ENCODE data around the gene ATF6.

The ATF6 gene

DNA sequence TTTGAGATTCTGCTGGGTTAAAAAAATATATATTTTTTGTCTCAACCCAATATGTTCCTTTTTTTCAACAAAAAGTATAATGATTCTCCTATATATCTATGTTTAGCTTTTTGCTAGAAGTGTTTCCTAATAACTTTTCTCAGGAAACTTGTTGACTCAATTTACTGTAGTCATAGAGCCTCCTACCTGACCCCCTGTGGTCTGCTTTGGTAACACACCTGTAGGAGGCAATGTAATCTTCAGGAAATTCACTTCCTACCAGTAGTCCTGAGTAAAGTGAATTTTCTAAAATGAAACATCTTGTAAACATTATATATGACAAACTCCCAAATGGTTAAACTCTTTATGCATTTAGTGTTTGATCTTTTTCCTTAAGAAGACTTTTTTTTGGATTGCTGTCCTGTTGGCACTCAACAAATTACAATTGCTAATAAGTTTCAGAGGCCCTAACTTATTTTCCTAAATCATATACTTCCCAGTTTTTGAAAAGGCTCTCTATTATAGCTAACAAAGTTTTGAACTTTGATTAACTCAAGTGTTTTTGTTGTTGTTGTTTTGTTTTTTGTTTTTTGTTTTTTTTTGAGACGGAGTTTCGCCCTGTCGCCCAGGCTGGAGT is 139.3 kb downstream of the ATF6 start:
- no peak for DNase-seq

DNA sequence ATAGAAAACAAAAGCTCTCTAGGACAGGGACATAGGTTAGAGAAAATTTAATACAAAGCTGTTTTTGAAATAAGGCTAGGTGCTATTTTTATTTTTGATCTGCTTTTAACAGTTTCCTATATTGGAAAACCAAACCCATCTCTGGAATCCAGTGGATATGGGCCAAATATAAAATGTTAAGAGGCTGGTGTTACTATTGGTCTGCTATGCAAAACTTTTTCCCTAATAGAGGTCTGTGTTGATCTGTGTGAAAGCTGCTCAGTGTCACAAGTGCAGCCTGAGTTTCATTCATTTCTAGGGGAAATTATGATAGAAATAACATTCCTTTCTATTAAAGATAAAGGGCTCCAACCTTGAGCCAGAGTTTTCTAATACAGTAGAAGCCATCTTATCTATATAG is 141.1 kb downstream of the ATF6 start:
- DNase-seq, result no peak

DNA sequence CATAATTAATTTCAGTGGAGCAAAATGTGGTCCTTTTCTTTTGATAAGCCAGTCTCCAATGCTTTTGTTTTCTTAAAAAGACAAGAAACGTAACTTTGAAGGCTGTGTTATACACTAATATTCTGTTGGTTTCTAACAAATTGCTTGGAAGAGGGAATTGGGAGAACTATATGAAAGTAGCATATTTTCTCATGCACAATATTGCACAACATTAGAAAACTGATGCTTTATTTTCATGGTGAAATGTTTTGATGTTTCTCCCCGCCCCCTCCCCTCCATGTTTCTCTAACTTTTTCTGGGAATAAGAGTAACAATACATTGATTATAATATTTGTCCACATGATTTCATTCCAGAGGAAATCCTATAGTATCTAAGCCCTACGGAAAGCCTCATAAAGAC is 142.1 kb downstream of the ATF6 start:
- DNase-seq, result no peak

DNA sequence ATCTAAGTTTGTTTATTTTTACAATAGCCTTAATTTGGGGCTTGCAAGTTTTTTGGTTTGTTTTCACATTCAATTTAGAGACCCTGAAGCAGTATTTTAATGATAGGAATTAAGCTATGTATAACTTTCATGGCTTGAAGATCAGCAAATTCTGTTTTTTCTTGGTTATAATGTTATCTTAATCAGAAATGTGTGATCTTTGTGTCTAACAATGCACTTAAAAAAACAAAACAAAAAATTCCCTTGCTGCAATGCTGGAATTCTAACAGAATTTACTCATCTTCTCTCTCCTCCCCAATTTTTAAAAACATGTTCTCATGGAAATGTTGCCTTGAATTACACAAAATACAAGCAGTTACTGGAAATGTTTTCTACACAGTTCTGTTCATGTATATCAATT is 144.5 kb downstream of the ATF6 start:
- DNase-seq, result no peak

DNA sequence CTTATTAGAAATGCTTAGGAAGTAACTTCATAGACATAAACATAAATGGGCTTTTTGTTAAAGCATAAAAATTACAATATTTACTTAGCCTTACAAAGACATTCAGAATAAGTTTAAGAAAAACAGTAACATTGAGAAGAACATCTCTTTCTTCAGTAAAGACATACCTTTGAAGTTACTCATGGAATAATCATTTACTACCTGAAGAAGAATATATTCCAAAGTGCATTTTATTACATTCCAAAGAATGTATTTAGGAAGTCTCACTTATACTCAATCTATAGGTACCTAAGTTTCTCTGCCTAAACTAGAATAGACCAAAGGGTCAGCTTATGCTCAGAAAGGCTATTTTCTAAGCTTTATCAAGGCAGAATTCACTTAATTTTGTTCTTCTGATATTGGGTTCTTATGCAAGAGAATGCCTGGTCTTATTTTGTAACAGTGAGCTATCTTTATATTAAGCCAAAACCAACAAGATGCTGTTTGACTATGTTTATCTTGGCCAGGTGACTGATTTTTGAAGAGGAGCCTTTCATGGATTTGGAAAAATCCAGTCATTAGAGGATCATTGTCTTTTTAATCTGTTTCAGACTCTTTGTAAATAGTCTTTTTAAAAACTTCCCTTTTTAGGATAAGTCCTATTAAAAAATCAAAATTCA is 147.5 kb downstream of the ATF6 start:
- DNase-seq, result no peak

DNA sequence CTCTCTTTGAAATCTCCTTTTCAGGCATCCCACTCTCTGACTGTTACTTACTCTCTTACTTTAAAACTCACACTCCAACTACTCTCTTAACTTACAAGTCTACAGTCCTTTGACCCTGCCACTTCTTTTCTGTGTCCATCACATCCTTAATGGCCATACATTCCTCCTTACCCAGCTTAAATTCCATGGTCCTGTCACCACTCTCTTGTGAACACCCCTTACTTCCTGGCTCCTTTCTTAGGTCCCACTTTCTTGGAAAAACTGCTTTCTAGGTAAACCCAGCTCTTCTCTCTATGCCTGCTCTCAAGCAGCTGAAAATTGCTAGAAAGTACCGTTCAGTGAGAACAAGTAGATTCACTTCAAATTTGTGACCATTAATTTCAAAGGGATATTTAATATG is 148.5 kb downstream of the ATF6 start:
- no peak for DNase-seq

DNA sequence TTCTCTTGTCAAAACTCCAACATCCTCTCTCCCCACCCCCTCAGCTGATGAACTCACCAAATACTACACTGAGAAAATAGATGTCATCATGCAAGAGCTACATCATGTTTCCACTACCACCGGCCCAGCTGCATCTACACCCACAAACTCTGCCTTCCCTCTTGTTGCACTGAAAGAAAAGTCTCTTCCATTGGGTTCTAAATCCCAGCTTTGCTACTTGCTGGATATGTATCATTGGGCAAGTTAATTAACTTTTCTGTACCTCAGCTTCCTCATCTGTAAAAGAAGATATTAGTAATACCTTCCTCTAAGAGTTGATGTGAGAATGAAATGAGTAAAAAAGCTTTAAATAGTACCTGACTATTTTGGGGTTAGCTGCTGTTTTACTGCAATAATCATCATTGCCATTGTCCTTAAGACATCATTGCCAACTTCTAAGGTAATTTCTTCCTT is 149.0 kb downstream of the ATF6 start:
- DNase-seq, result no peak

DNA sequence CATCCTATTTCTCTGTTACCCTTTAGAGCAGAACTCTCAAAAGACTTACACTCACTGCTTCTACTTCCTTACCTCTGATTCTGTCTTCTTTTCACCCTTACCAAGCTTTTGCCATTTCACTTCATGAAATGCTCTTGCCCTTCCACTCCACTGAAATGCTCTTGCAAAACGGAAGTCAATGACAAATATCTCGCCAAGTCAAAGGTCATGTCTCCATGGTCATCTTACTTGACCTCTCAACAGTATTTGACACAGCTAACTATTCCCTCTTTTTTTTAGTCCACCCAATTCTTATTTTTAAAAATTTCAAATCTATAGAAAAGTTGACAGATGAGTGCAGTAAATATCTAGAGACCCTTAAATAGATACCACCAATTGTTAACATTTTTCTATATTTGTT is 149.9 kb downstream of the ATF6 start:
- no peak for DNase-seq

DNA sequence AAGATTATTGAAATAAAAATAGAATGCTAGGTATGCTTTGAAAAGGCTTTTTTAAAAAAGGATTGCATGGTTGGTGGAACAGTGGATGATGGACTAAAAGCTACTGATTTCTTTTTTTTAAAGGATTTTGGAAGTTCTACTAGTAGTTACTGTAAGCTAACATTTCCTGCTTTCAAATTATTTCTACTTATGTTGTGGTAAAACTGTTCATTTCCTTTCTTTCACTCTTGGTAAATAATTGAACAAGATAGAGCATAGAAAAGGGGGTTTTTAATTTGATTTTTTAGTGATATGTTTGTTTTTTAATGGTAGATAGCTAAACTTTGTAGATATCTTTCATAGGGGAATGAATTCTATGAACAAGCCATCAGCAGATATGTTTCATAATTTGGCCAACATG is 153.1 kb downstream of the ATF6 start:
- no peak for DNase-seq

DNA sequence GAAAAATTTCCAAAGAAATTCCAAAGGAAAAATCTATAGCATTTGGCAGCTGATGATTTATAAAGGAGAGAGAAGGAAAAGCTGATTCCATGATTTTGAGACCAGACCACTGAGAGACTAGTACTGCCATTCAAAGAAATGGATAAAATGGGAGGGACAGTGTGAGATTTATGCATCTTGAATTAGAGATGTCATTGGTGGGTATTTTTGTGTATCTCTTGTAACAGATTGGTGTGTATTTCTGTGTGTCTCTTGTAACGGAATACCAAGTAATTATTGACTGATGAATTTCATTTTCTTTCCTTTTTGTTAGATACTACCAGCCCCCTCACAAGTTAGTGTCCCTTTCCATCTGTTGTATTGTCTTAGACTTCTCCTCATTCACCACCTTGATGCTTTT is 155.4 kb downstream of the ATF6 start:
- DNase-seq, result no peak

DNA sequence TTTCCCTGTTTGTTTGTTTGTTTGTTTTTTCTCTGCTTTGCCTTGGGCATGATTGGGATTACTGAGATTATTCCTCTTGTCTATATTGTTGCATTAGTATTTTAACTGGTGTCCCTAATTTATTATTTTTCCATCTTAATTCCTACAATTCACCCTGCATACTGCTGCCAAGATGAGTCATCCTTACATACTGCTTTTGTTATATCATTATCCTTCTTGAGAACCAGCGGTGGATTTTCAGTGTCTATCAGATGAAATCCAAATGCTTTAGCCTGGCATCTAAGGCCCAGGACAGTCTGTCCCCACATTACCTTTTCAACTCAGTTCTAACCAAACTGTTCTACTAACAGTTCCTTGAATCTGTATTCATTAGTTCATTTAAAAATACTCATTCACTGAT is 155.9 kb downstream of the ATF6 start:
- no peak for DNase-seq

DNA sequence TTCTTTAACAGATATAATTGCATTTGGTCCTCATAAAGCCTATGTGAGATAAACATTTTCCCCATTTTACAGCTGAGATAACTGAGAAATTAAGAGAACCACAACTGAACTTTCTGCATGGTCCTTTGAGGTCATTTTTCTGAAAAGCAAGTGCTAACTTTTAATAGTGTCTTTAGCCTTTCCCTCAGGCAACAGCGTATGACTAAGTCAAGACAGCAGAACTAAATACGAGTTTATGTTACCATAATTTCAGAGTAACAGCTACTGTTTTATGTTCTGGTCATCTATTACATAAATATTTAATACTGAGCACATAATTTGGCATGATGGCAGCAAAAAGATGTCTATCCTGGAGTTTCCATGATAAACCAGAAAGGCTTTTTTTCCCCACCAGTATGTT is 161.9 kb downstream of the ATF6 start:
- no peak for DNase-seq

DNA sequence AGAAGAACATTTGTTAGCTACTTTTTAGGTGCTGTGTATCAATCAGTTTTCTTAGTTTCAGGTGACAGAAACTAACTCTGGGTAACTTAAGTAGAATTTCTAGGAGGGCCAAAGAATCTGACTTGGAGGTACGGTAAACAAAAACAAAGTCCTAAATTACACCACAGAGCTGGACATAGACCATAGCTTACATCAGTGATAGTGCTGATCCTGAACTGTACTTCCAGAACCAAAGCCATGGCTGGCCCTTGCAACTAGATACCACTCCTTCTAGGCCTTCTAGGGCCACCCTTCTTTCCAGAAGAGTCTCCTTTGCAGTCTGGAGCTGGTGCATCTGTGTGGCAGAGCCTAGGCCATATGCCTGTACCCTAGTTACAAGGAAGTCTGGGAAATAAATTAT is 163.0 kb downstream of the ATF6 start:
- DNase-seq, result no peak

DNA sequence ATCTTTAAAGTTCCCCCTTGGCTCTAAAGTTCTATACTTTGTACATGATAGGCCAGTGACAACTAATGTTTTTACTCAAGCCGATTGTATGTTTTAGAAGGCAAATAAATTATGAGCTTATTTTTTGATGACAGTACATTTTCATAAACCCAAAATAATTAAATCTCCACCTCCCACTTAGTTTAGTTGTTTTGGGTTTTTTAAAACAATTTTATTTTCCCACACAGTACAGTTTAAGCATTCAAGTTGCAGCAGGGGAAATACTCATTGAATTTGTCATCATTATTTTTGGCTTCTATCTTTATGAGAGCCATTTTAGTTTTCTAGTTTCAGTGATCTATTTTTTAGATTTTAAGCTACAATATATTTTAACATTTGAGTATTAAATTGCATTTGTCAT is 163.9 kb downstream of the ATF6 start:
- no peak for DNase-seq

DNA sequence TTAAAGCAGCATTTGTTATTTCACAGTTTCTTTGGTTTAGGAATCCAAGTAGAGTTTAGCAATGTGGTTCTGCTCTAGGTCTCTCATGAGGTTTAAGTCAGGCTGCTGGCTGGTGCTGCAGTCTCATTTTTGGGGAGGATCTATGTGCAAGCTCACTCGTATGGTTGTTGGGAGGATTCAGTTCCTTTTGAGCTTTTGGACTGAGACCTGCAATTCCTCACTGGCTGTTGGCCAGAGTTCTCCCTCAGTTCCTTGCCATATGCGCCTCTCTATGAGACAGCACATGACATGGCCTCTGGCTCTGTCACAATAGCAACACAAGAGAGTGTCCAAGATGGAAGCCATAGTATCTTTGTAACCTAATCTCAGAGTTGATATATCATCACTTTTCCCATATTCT is 166.5 kb downstream of the ATF6 start:
- no peak for DNase-seq

DNA sequence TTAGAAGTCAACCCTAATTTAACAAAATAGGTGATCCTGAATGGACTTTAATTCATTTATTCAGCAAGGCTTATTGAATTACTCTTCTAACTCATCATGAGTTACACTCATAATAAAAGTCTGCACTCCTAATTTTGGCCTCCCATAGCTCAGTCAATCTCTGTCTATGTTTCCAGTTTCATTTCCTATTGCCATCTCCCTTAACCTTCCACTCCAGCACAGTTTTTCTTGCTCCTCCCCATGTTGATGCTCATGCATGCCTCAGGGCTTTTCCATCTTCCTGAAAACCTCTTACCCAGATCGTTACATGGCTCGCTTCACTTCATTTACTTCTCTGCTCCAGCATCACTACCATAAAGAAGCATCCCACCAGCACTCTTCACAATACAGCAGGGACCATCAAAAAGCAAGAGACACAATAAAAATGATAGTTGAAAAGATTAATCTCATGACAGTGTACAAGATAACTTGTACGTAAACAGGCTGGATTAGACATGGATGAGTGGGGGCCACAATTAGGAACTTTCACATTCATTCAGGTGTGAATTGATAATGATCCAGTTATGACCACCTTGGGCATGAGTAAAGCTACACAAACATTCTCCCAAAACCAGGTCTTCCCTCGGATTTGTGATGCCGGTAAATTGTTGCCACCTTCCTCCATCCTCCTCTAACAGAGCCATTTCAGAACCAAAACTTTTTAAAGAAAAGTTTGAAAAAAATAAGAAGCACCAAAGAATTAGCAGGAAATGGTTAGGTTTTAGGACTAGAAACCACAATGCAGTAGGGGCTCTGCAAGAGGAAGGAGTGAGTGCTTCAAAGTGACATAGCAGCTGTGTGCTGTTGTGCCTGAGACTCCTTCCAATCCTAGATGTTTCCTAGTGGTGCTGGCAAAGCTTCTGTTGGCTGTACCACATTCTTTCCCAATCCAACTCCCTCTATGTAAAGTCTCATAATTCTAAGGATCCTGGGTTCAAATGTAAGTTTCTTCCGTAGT is 167.8 kb downstream of the ATF6 start:
- no peak for DNase-seq

DNA sequence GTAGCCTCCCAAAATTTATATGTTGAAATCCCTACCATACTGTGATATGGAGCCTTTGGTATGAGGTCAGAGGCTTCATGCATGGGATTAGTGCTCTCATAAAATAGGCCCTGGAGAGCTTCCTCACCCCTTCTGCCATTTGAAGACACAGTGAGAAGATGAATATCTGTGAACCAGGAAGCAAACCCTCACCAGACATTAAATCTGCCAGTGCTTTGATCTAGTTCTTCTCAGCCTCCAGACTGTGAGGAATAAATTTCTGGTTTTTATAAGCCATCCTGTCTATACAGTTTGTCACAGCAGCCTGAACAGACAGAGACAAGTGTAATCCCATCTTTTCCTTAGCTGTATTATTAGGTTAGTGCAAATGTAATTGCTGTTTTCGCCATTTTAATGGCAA is 169.1 kb downstream of the ATF6 start:
- DNase-seq, result no peak

DNA sequence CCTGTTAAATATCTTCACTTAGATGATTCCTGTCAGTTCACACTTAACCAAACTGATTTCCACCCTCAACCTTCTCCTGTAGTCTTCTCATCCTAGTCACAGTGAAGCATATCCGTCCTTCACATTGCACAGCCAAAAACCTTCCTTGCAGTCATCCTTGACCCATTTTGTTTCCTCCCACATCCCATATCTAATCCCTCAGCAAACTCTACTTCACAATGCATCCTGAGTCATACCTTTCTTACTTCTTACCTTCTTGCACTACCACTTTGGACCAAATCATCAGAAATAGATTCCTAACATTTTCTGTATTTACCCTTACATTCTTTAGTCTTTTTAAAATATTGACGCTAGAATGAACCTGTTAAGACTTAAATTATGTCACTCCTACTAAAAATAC is 170.7 kb downstream of the ATF6 start:
- no peak for DNase-seq

DNA sequence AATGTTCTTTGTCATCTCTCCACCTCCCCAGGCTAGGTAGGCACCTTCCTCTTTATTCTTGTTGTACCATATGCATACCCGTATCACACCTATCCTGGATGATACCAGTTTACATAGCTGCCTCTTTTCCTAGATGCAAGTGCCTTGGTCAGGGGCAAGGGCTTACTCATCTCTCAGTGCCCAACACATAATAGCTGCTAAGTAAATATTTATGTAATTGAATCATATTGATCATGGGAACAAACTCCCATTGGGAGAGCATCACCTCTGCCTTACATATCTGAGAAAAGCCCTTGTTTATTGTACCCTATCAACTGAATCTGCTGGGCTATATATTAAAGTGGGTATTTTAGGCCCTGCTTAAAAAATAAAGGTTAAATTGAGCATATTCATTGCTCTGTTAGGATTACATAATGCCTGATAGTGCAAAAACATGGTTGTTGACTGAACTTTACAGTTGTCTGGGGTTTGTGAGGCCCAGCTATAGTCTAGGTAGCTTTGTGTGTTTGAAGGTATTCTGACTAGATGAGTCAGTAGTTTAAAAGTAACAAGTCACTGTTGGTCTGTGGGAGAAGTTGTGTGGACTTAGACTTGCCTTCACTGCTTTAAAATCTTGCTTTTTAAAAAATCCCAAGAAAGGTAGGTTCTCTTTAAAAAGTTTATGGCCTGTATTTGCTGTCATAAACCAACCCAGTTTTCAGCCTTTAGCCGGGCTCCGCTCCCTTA is 174.9 kb downstream of the ATF6 start:
- DNase-seq, result no peak

DNA sequence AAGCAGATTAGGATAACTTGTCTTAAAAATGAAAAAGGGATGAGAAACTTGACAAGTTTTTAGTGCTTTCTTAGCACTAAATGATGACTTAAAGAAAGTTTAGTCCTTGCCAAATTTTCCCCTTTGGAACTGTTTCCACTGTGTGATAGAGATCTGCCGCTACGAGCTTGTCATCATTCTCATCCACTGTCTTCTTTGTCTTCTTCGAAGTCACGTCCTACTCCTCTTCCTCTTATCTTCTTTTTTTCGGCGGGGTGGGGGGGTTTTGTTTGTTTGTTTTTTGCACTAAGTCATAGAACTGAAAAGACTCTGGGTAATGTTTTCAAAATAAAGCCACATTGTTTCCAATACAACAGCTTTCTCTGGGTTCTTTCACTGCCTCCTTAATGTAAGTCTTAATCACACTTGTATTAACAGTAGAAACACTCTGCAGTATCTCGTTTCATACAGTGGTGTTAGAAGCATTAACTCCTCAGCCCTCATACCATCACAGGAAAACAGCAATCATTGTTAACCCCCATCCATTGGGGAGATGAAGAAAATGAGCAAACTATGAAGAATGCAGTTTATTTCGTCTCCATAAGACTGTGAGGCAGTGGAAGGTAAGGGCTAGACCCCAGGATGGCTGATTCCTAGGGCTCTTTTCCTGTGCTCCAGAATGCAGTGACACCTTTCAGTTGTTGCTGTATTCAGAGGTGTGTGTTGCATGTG is 175.8 kb downstream of the ATF6 start:
- DNase-seq, result no peak

DNA sequence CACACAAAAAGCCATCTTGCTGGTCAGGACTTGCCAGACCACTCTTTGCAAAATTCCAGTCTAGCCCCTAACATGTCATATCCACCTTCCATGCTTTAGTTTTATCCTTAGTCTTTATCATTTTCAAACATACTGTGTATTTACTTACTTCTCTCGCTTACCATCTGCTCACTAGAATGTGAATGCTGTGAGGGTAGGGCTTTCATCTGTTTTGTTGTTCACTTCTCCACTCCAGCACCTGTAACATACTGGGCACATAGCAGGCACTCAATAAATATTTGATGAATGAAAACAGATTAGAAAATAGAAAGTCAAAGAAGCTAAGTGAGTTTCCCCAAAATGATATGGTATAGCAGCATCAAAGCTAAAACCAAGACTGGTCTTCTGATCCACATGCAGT is 177.6 kb downstream of the ATF6 start:
- peak; percentile 32 for DNase-seq

DNA sequence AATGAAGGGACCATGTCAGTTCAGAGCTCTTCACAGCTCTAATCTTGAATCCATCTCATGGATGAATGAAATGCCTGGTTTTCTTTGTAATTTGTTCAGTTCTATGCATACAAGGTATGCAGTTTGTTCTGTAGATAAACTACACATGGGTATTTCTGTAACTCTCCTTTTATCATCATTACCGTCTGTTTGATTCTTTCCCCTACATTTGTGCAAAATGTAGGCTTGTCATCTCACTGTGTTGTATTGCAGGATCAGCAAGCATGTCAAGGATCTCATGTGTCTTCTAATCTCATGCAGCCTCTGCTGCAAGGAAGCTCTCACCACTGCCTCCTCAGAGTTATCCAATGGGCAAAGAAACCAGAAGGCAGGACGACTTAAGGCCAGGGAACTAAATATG is 178.3 kb downstream of the ATF6 start:
- no peak for DNase-seq
